Spleen (tissue), 11 donors: ENCODE results near the gene RIPK3. TPM values are rescaled to one million over a fixed set of nuclear protein-coding genes. Genes with fewer than 3 reads are reported as not detected.
A peak's percentile ranks its signal among the peaks of the same experiment; 100 is the strongest.

Experiments used
- DNase-seq: peaks from one replicate; pipeline ENCODE4 v3.0.0-alpha.2; 2020
- H3K27ac ChIP-seq, 8 donors: fragments of 200-600 bp; sonication (generic) in 7 of 8; 1 replicate in 4 of 8; 2 replicates in 4 of 8; pipeline versions ENCODE4 v1.5.0 to v1.8.0; 2016 to 2021; ENCODE audit warnings: inconsistent platforms in 4 of 8, mild to moderate bottlenecking in 4 of 8, moderate library complexity in 1 of 8
- H3K27me3 ChIP-seq, 7 donors: fragments of 200-600 bp; sonication (generic) in 6 of 7; replicated peaks in 1 of 7; 1 replicate in 4 of 7; 2 replicates in 3 of 7; pipeline versions ENCODE4 v1.5.0 to v1.8.0; 2016 to 2021; ENCODE audit warnings: inconsistent platforms in 3 of 7, mild to moderate bottlenecking in 1 of 7
- H3K36me3 ChIP-seq, 6 donors: fragments of 200-600 bp; sonication (generic) in 5 of 6; 1 replicate in 4 of 6; 2 replicates in 2 of 6; pipeline versions ENCODE4 v1.5.0 to v1.8.0; 2016 to 2021; ENCODE audit warnings: inconsistent platforms in 2 of 6
- H3K4me1 ChIP-seq, 6 donors: fragments of 200-600 bp; sonication (generic) in 5 of 6; 1 replicate in 3 of 6; 2 replicates in 3 of 6; pipeline versions ENCODE4 v1.5.0 to v1.8.0; 2016 to 2021; ENCODE audit warnings: inconsistent platforms in 3 of 6
- H3K4me3 ChIP-seq, 8 donors: fragments of 200-600 bp; sonication (generic) in 7 of 8; 1 replicate in 4 of 8; 2 replicates in 4 of 8; pipeline versions ENCODE4 v1.5.0 to v1.8.0; 2016 to 2021; ENCODE audit warnings: inconsistent platforms in 4 of 8, mild to moderate bottlenecking in 4 of 8, moderate library complexity in 2 of 8
- H3K9me3 ChIP-seq, 8 donors: fragments of 200-600 bp; sonication (generic) in 7 of 8; 1 replicate in 4 of 8; 2 replicates in 4 of 8; pipeline versions ENCODE4 v1.5.0 to v1.8.0; 2016 to 2021; ENCODE audit warnings: inconsistent platforms in 4 of 8
- POLR2A ChIP-seq, 3 donors: fragments of 450-650 bp; IDR thresholded peaks; one replicate each; pipeline ENCODE4 v1.5.1; 2017; ENCODE audit warnings: antibody characterized with exemption in 3 of 3, mild to moderate bottlenecking in 1 of 3
- POLR2AphosphoS5 ChIP-seq, 3 donors: sonication (generic); formaldehyde crosslinking; IDR thresholded peaks; one replicate each; pipeline ENCODE4 v1.5.1; 2017; ENCODE audit warnings: antibody characterized with exemption in 3 of 3
- WGBS, 5 donors: extraction: QIAGEN DNeasy Blood & Tissue Kit in 3 of 5; methylation state at CpG; one replicate each; pipeline versions ENCODE4 v1.1.5 to v1.1.7; 2013 to 2018; 5-methylcytosine and 5-hydroxymethylcytosine counted together
- intact Hi-C: fragments of 100-400 bp; cut with DNase I; formaldehyde crosslinking; loops from one replicate; pipeline ENCODE4 v1.15.0; 2023; ENCODE audit warnings: low total_unique reads
- polyA plus RNA-seq, 3 donors: library from polyadenylated mRNA; stranded (reverse); fragments of 200-250 nt; gene quantifications; one replicate each; pipeline ENCODE4 v1.2.1, GENCODE V29; 2013
- total RNA-seq, 7 donors: library from RNA; depleted of rRNA in 3 of 7; stranded (reverse); fragments of >200 nt in 3 of 7; fragmentation: NEBNext Ultra II Directional in 4 of 7; extraction: Animal tissue kit (Norgen Biotek cat#: 25700) in 4 of 7; gene quantifications; one replicate each; pipeline versions ENCODE4 v1.1.0 to v1.2.1, GENCODE V29; 2016 to 2021
- TF ChIP-seq, protein P1 (sequence below), 11 experiments: fragments of 200-600 bp in 7 of 11; fragments of 450-650 bp in 4 of 11; sonication (generic) in 4 of 11; IDR thresholded peaks in 8 of 11; conservative IDR thresholded peaks in 3 of 11; 1 replicate in 7 of 11; 2 replicates in 4 of 11; pipeline versions ENCODE4 v1.4.0 to v1.8.0; 2016 to 2021; ENCODE audit warnings: antibody characterized with exemption in 11 of 11, inconsistent platforms in 4 of 11, mild to moderate bottlenecking in 1 of 11
- donor health status: healthy with polysubstance abuse.
- donor health status: DM: no; HTN: no; CAD: no; lungs with moderate emphysema.
- donor health status: DM: no; HTN: no; CAD: no.
- donor health status: Bipolar disorder and iron deficiency.
- donor health status: healthy.
- donor health status: DM: no; HTN: no; CAD: no.
- donor health status: DM: yes; HTN: yes; CAD: no.

RIPK3 gene
- total and polyA plus RNA-seq, 10 donors = 14.0 to 42.4 (median 28.4) TPM

GRCh38 chr14:24291446-24292117, 48.2 kb downstream of the RIPK3 start:
- H3K4me1 ChIP-seq = peaks cover 3 to 22% (median 7%) of the 10 kb centered on the region in 6 donors
- 79 to 97% (median 92%) methylated on average over 3 of the region's 3 CpGs for WGBS, 5 donors
- intact Hi-C loops = no loop called here
- H3K27ac ChIP-seq = peak overlapping the region in 1 of 8 donors; percentile 9
- no peaks in the 10 kb centered on the region for H3K9me3 ChIP-seq
- H3K27me3 ChIP-seq = no peaks in the 10 kb centered on the region
- no peak overlapping the region for H3K4me3 ChIP-seq
- TF ChIP-seq POLR2AphosphoS5 (IDR thresholded peaks at IDR 0.05) = no peak
- no peak for TF ChIP-seq POLR2A (IDR thresholded peaks at IDR 0.05)
- TF ChIP-seq, protein P1, sequence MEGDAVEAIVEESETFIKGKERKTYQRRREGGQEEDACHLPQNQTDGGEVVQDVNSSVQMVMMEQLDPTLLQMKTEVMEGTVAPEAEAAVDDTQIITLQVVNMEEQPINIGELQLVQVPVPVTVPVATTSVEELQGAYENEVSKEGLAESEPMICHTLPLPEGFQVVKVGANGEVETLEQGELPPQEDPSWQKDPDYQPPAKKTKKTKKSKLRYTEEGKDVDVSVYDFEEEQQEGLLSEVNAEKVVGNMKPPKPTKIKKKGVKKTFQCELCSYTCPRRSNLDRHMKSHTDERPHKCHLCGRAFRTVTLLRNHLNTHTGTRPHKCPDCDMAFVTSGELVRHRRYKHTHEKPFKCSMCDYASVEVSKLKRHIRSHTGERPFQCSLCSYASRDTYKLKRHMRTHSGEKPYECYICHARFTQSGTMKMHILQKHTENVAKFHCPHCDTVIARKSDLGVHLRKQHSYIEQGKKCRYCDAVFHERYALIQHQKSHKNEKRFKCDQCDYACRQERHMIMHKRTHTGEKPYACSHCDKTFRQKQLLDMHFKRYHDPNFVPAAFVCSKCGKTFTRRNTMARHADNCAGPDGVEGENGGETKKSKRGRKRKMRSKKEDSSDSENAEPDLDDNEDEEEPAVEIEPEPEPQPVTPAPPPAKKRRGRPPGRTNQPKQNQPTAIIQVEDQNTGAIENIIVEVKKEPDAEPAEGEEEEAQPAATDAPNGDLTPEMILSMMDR (IDR thresholded peaks at IDR 0.05 in 8 of 11, conservative IDR thresholded peaks at IDR 0.05 in 3 of 11) = no peak
- no peak for DNase-seq
- peaks cover 3 to 77% (median 57%) of the 10 kb centered on the region in 6 donors for H3K36me3 ChIP-seq

- H3K27me3 ChIP-seq = no peaks in the 10 kb centered on the region
- intact Hi-C loops = no loop called here
- WGBS, 5 donors = 73 to 95% (median 91%) methylated on average over 9 of the region's 9 CpGs
- H3K4me1 ChIP-seq = peaks cover 0 to 14% (median 4%) of the 10 kb centered on the region in 6 donors
- no peak for TF ChIP-seq POLR2AphosphoS5 (IDR thresholded peaks at IDR 0.05)
- TF ChIP-seq, protein P1 (IDR thresholded peaks at IDR 0.05 in 8 of 11, conservative IDR thresholded peaks at IDR 0.05 in 3 of 11) = no peak
- no peak for DNase-seq
- peaks cover 3 to 69% (median 52%) of the 10 kb centered on the region in 6 donors for H3K36me3 ChIP-seq
- no peak overlapping the region for H3K27ac ChIP-seq
- no peaks in the 10 kb centered on the region for H3K9me3 ChIP-seq
- H3K4me3 ChIP-seq = no peak overlapping the region
These were observed 49.0 kb downstream of the RIPK3 start for GRCh38 chr14:24290746-24291145.

GRCh38 chr14:24289649-24290280, 50.0 kb downstream of the RIPK3 start:
- no peak overlapping the region for H3K4me3 ChIP-seq
- peaks cover 0 to 59% (median 44%) of the 10 kb centered on the region in 6 donors for H3K36me3 ChIP-seq
- intact Hi-C loops = no loop called here
- TF ChIP-seq POLR2AphosphoS5 (IDR thresholded peaks at IDR 0.05) (no peak), POLR2A (IDR thresholded peaks at IDR 0.05) (no peak)
- TF ChIP-seq, protein P1 (IDR thresholded peaks at IDR 0.05 in 8 of 11, conservative IDR thresholded peaks at IDR 0.05 in 3 of 11) = no peak
- H3K4me1 ChIP-seq = peaks cover 0 to 13% (median 4%) of the 10 kb centered on the region in 6 donors
- no peaks in the 10 kb centered on the region for H3K9me3 ChIP-seq
- H3K27me3 ChIP-seq = no peaks in the 10 kb centered on the region
- WGBS, 5 donors = 50 to 75% (median 60%) methylated on average over 5 to 6 of the region's 6 CpGs
- H3K27ac ChIP-seq = no peak overlapping the region
- no peak for DNase-seq

- no peaks in the 10 kb centered on the region for H3K9me3 ChIP-seq
- H3K27me3 ChIP-seq = no peaks in the 10 kb centered on the region
- no peak overlapping the region for H3K4me3 ChIP-seq
- no peak overlapping the region for H3K27ac ChIP-seq
- peaks cover 0 to 32% (median 29%) of the 10 kb centered on the region in 6 donors for H3K36me3 ChIP-seq
- intact Hi-C loops = no loop called here
- TF ChIP-seq POLR2AphosphoS5 (IDR thresholded peaks at IDR 0.05) (no peak), POLR2A (IDR thresholded peaks at IDR 0.05) (no peak)
- TF ChIP-seq, protein P1 (IDR thresholded peaks at IDR 0.05 in 8 of 11, conservative IDR thresholded peaks at IDR 0.05 in 3 of 11) = no peak
- no peak for DNase-seq
- WGBS, 5 donors = 88 to 97% (median 95%) methylated on average over 5 of the region's 5 CpGs
- peaks cover 0 to 28% (median 6%) of the 10 kb centered on the region in 6 donors for H3K4me1 ChIP-seq
These were observed 52.8 kb downstream of the RIPK3 start for GRCh38 chr14:24286996-24287395.
